Right cardiac atrium (tissue), 5 donors: ENCODE data around the gene SLC39A11. TPM values are rescaled to one million over a fixed set of nuclear protein-coding genes. Genes with fewer than 3 reads are reported as not detected.
"Not testable (repeated sequence)": the region's sequence is repeated elsewhere in the genome, so short reads cannot be mapped to it uniquely, and the experiment has no call there.

ENCODE experiments used
- ATAC-seq, 2 donors: fragments of 200-7000 bp; cut with Tn5 transposase; one replicate each; pipeline versions ENCODE4 v1.8.0 to v1.9.1; 2020; ENCODE audit warnings: moderate library complexity in 2 of 2, mild to moderate bottlenecking in 1 of 2
- DNase-seq, 3 donors: peaks; one replicate each; pipeline ENCODE4 v3.0.0-alpha.2; 2020
- H3K27ac ChIP-seq: one replicate; pipeline ENCODE4 v1.5.1; 2013; ENCODE audit warnings: mild to moderate bottlenecking, low read length, control low read depth, moderate library complexity
- H3K27me3 ChIP-seq: one replicate; pipeline ENCODE4 v1.6.1; 2013; ENCODE audit not compliant: control insufficient read depth, insufficient read depth
- H3K4me1 ChIP-seq: one replicate; pipeline ENCODE4 v1.6.1; 2013; ENCODE audit warnings: low read length; ENCODE audit not compliant: control insufficient read depth, insufficient read depth
- H3K4me3 ChIP-seq: one replicate; pipeline ENCODE4 v1.5.1; 2013; ENCODE audit warnings: low read length, control low read depth
- H3K9me3 ChIP-seq: one replicate; pipeline ENCODE4 v1.6.1; 2013; ENCODE audit warnings: low read length; ENCODE audit not compliant: control insufficient read depth
- WGBS: extraction: QIAGEN DNeasy Blood & Tissue Kit; methylation state at CpG from one replicate; pipeline ENCODE4 v1.1.7; 2013; 5-methylcytosine and 5-hydroxymethylcytosine counted together
- intact Hi-C, 4 donors: fragments of 100-400 bp; cut with DNase I; formaldehyde crosslinking; loops; one replicate each; pipeline versions ENCODE4 v1.11.0 to v1.14.0; 2022 to 2023
- polyA plus RNA-seq: library from polyadenylated mRNA; stranded (reverse); fragments of 200-250 nt; gene quantifications from one replicate; pipeline ENCODE4 v1.2.3, GENCODE V29; 2013
- total RNA-seq, 4 donors: library from RNA; stranded (reverse); fragmentation: NEBNext Ultra II Directional; extraction: Animal tissue kit (Norgen Biotek cat#: 25700); gene quantifications; one replicate each; pipeline ENCODE4 v1.2.1, GENCODE V29; 2021
- donor health status: healthy with polysubstance abuse.
- donor health status: DM: no; HTN: yes; CAD: no.
- donor health status: DM: no; HTN: no; CAD: no.
- donor health status: DM: no; HTN: yes; CAD: no; lungs with severe emphysema.
- donor health status: DM: yes; HTN: yes; CAD: no.

SLC39A11 gene
- total and polyA plus RNA-seq, 5 donors, result 3.2 to 12.6 (median 9.9) TPM

GRCh38 chr17:72638932-72639331, 453.6 kb downstream of the SLC39A11 start:
- 97% methylated on average over 3 of the region's 3 CpGs for WGBS
- ATAC-seq, intact Hi-C loops, DNase-seq, H3K4me3 ChIP-seq, H3K4me1 ChIP-seq, H3K27me3 ChIP-seq, H3K9me3 ChIP-seq, H3K27ac ChIP-seq: not testable (repeated sequence)

DNA sequence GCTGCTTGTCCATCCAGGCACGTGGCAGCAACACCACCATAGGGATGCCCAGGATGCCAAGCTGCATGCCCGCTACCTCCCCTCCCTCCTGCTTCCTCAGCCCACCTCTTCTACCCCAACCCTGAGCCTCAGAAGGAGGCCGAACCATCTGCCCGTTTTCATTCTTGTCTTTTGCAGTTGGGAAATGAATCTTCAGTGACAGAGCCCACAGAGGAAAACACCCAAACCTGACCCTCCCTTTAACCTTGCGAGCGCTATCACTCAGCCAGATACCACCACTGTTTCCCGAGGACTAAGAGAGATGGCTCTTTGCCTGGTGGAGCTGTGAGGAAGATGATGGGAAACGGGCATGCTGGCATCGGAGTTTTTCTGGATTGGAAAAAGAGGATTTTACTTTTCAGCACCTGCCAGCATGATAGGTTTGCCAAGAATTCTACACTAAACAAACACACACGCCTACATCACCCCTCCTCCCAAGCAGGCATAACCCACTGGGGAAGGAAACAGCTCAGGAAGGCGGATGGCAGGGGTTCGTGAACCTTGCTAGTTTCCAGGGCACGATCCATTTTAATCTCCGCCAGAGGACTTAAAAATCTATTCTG, 457.4 kb downstream of the SLC39A11 start:
- Histone ChIP-seq H3K4me1 (no peaks in the 10 kb centered on the region), H3K27me3 (no peaks in the 10 kb centered on the region), H3K27ac (no peak overlapping the region), H3K9me3 (no peaks in the 10 kb centered on the region), H3K4me3 (no peak overlapping the region)
- DNase-seq (no peak), ATAC-seq (no peak)
- WGBS, result 57% methylated on average over 14 of the region's 14 CpGs
- intact Hi-C loops, result no loop called here

DNA sequence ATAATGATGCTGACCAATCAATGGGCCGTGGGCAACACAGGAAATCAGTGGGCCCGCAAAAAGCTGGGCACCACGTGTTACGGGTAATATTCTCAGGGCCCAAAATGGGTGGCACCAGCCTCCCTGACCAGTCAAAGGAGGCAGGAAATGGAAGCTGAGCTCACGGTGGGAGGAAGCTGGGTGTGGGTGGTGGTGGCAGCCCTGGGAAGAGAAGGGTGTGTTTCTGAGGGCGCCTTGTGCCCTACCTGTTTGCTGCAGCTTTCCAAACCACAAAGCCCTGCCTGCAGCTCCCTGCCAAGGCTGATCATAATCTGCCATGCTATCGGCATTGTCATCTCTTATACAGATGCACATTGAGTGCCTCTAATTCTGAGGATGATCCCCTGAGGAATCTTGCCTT, 457.9 kb downstream of the SLC39A11 start:
- 65% methylated on average over 7 of the region's 7 CpGs for WGBS
- intact Hi-C loops, result no loop called here
- Histone ChIP-seq H3K27me3 (no peaks in the 10 kb centered on the region), H3K4me3 (no peak overlapping the region), H3K4me1 (no peaks in the 10 kb centered on the region), H3K9me3 (no peaks in the 10 kb centered on the region), H3K27ac (no peak overlapping the region)
- DNase-seq (no peak), ATAC-seq (no peak)

DNA sequence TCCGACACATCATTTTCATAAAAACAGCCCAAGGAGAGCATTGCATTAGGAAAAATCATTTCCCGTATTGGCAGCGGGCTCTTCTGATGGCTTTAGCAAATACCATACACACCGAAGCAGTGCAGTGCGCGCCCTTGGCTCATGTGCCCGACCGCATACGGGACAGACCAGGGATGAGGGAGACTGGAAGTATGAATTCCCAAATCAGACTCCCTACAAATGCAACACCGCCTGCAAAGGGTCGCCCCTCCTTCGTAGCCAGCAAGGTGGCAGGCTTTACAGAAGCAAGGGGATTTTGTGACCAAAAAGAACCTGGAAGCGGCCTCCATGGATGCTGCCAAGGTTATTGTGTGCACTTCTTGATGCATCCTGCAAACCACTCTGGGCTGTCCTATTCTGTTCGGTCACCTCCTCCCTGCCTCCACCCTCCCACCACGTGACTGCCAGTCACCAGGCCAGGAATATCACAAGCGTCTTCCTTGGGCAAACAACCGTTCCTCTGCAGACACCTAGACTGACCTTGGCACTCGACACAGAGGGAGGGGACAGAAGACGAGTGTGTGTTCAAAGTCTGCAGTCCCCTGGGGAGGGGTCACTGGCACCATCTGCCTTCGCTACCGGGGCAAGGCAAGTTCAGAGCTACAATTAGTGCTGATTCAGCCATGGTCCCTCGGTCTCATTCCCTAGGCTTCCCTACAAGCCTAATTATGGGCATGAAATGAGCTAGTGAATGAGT, 460.4 kb downstream of the SLC39A11 start:
- DNase-seq, result peak in 1 of 3 donors; percentile 29

GRCh38 chr17:72631568-72631948, 460.9 kb downstream of the SLC39A11 start:
- intact Hi-C loops, result no loop called here
- H3K27ac ChIP-seq, result no peak overlapping the region
- 80% methylated on average over 9 of the region's 9 CpGs for WGBS
- ATAC-seq, result no peak
- DNase-seq, result no peak
- no peaks in the 10 kb centered on the region for H3K27me3 ChIP-seq
- H3K4me3 ChIP-seq, result no peak overlapping the region
- H3K4me1 ChIP-seq, result no peaks in the 10 kb centered on the region
- H3K9me3 ChIP-seq, result peaks cover 2% of the 10 kb centered on the region

More for the DNA sequence above, 460.4 kb downstream of the SLC39A11 start:
- intact Hi-C loops, result loop anchor here in 1 of 4 donors (2.0 kb wide), 1 partner anchor 29 kb away; no protein-coding TSS in a partner anchor
- ATAC-seq, result peak; percentile 52 to 92
- WGBS, result 73% methylated on average over 22 of the region's 22 CpGs
- Histone ChIP-seq H3K27ac (no peak overlapping the region), H3K27me3 (no peaks in the 10 kb centered on the region), H3K4me3 (no peak overlapping the region), H3K9me3 (peaks cover 2% of the 10 kb centered on the region), H3K4me1 (no peaks in the 10 kb centered on the region)

- no peak for DNase-seq
Observed at GRCh38 chr17:72624652-72625051, 467.8 kb downstream of the SLC39A11 start.

GRCh38 chr17:72624226-72624625, 468.3 kb downstream of the SLC39A11 start:
- Histone ChIP-seq H3K9me3 (peaks cover 2% of the 10 kb centered on the region), H3K27ac (no peak overlapping the region), H3K27me3 (no peaks in the 10 kb centered on the region), H3K4me3 (no peak overlapping the region), H3K4me1 (no peaks in the 10 kb centered on the region)
- DNase-seq (no peak), ATAC-seq (no peak)
- 37% methylated on average over 3 of the region's 3 CpGs for WGBS
- intact Hi-C loops, result no loop called here

More at GRCh38 chr17:72624652-72625051, 467.8 kb downstream of the SLC39A11 start:
- no peaks in the 10 kb centered on the region for H3K27me3 ChIP-seq
- no peak overlapping the region for H3K27ac ChIP-seq
- ATAC-seq, result no peak
- no peak overlapping the region for H3K4me3 ChIP-seq
- H3K9me3 ChIP-seq, result peaks cover 2% of the 10 kb centered on the region
- intact Hi-C loops, result no loop called here
- no peaks in the 10 kb centered on the region for H3K4me1 ChIP-seq

GRCh38 chr17:72622661-72623433, 469.6 kb downstream of the SLC39A11 start:
- intact Hi-C loops, result no loop called here
- WGBS, result 58% methylated on average over 17 of the region's 17 CpGs
- H3K4me1 ChIP-seq, result no peaks in the 10 kb centered on the region
- DNase-seq (no peak), ATAC-seq (no peak)
- H3K27ac ChIP-seq, result no peak overlapping the region
- H3K9me3 ChIP-seq, result no peaks in the 10 kb centered on the region
- no peak overlapping the region for H3K4me3 ChIP-seq
- H3K27me3 ChIP-seq, result no peaks in the 10 kb centered on the region

DNA sequence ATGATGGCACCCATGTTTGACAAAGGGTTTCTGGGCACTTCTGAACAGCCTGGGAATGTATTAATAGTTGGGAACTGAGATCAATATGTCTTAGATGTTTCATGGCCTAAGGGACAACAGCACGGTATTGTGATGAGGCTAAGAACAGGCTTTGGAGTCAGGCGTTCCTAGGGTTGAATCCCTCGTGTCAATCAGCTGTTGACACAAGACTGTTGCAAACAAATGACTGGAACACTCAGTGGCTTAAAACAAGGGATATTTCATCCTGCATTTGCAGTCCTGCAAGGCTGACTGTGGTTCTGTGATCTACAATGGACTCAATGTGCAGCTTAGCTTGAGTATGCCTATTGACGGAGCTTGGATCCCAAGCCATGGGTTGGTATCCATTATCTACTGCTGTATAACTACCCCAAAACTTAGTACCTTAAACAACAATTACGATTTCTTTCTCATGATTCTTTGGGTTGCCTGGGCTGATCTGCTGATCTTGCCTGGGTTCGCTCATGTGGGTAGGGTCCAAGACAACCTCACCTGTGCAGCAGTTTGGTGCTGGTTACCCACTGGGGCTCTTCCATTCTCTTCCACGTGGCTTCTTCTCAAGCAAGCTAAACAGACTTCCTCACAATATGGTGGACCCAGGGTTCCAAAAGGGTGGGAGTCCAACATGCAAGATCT, 472.4 kb downstream of the SLC39A11 start:
- no peak overlapping the region for H3K4me3 ChIP-seq
- intact Hi-C loops, result no loop called here
- H3K4me1 ChIP-seq, result no peaks in the 10 kb centered on the region
- H3K27me3 ChIP-seq, result no peaks in the 10 kb centered on the region
- no peak for DNase-seq
- H3K27ac ChIP-seq, result no peak overlapping the region
- 86% methylated on average over 7 of the region's 7 CpGs for WGBS
- no peaks in the 10 kb centered on the region for H3K9me3 ChIP-seq
- no peak for ATAC-seq

DNA sequence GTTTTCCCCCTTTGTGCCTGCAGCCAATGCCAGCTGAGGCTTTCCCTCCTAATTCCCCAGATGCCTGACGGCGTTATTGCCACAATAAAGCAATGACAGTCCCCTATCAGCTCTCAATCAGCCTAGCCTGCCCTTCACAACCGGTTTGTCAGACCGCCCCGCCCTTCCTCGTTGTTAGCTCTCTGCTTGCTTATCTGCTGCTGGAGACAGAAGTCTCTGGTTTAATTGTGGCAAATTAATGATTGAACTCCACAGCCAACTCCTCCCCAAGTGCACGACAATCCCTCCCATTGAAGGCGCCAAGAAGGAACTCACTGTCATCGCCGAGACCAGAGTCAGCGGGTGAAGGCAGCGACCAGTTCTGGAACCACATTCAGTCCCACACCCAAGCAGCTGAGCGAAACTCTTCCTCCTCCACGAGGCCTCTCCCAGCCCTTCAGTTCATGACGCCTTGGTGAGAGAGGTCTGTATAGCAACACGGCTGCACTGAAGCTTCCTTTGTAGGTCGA, 474.4 kb downstream of the SLC39A11 start:
- peak; percentile 28 to 65 (median 54) for DNase-seq
- WGBS, result 8% methylated on average over 17 of the region's 17 CpGs
- Histone ChIP-seq H3K4me1 (no peaks in the 10 kb centered on the region), H3K4me3 (no peak overlapping the region), H3K27ac (no peak overlapping the region), H3K9me3 (no peaks in the 10 kb centered on the region), H3K27me3 (no peaks in the 10 kb centered on the region)
- ATAC-seq, result peak; percentile 57 to 62
- intact Hi-C loops, result no loop called here
